ENCODE measurements around the gene DNAJC6.
A peak's percentile ranks its signal among the peaks of the same experiment; 100 is the strongest.

The DNAJC6 gene

GRCh38 chr1:65412256-65412983 is 103.1 kb downstream of the DNAJC6 start:
- DNase-seq = no peak

GRCh38 chr1:65412984-65413375 is 103.6 kb downstream of the DNAJC6 start:
- DNase-seq = no peak

DNA sequence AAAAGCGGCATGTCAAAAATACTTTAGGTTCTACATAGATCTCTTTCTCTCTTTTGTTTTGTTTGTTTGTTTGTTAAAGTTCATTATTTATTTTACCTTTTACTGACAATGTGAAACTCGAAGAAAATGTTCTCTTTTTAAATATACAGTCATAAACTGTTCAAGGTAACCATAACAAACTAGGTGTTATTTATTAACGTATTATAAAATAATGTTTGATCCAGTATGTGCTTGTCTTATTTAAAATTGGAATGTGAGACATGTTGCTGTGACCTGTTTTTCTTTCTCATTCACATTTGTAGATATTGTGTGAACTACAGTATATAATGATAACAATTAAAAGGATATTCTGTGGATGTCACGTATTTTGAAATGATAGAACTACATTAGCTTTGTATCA is 105.2 kb downstream of the DNAJC6 start:
- no peak for DNase-seq

DNA sequence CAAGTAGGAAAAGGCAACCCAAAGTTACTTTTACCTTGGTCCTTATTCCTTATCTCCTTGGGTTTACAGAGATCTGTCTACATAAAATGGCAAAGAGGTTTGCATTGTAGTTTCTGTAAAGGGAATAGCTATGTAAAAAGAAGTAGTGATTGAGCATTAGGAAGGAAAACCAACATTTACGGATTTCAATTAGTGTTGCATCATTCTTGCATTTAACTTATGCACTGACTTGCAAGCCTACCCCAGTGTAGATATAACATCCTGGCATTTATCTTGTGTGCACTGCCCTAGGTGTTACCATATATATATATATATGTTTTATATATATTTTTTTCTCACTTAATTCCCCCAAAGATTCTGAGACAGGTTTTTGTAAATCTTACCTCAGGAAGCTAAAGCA is 107.4 kb downstream of the DNAJC6 start:
- no peak for DNase-seq

DNA sequence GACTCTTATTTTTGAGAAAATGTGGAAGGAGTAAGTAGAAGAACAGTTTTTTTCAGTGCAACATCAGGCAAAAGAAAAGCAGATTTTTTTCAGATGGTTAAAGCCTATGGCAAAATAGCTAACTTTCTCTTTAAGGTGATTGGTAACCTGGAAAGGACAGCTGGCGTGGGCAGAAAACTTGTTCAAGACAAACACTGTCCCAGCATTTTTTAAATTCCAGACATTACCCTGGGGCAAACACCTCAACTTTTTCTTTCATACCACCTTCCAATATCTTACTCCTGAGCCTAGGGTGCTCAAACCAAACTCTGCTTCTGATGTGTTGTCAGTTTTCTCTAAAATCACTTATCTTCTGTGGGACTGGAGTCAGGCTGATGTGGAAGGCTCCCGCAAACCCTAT is 108.4 kb downstream of the DNAJC6 start:
- no peak for DNase-seq

GRCh38 chr1:65418522-65419185 is 109.3 kb downstream of the DNAJC6 start:
- DNase-seq = no peak

DNA sequence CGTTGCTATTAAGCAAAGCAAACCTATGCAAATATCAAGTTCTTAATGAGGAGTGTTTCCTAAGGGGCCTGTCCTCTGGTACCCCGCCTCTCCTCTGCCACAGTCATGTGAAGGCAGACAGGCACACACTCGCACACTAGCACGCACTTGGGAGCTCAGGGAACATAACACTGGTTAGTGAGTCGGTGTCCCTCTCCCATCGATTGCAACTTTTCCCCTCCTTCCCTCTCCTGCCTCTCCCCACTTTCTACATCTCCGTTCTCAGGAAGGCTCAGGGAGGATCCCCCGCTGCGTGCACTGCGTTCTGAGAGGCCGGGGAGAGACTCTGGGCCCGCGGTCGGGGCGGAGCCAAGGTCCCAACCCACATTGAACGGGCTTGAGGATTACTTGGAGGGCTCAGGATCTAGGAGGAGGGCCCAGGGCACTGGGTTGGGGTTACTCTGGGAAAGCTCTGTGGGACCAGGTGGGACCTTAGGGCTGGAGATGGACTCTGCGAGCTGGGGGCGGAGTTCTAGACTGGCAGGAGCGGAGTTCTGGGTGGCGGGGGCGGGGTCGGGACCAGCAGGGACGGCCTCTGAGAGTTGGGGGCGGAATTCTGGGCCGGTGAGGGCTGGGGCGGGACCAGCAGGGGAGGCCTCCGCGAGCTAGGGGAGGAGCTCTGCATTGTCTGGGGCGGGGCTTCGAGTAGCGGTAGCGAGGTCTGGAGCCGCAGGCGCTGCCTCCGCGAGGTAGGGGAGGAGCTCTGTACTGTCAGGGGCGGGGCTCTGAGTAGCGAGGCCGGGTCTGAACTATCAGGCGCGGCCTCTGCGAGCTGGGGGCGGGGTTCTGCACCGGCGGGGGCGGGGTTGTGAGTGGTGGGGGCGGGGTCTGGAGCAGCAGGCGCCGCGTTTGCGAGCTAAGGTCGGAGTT is 110.6 kb downstream of the DNAJC6 start:
- DNase-seq = peak; percentile 98

- DNase-seq = no peak
Measured at GRCh38 chr1:65420590-65421350, 111.4 kb downstream of the DNAJC6 start, which contains the start of the genes LEPR and LEPROT. LEPR (plus strand) TSS chr1:65420668; CDS start chr1:65565566, 144,898 bp downstream. LEPROT (plus strand) TSS chr1:65420668; CDS start chr1:65420725, 57 bp downstream.

GRCh38 chr1:65421351-65422025 is 112.1 kb downstream of the DNAJC6 start:
- DNase-seq = no peak

DNA sequence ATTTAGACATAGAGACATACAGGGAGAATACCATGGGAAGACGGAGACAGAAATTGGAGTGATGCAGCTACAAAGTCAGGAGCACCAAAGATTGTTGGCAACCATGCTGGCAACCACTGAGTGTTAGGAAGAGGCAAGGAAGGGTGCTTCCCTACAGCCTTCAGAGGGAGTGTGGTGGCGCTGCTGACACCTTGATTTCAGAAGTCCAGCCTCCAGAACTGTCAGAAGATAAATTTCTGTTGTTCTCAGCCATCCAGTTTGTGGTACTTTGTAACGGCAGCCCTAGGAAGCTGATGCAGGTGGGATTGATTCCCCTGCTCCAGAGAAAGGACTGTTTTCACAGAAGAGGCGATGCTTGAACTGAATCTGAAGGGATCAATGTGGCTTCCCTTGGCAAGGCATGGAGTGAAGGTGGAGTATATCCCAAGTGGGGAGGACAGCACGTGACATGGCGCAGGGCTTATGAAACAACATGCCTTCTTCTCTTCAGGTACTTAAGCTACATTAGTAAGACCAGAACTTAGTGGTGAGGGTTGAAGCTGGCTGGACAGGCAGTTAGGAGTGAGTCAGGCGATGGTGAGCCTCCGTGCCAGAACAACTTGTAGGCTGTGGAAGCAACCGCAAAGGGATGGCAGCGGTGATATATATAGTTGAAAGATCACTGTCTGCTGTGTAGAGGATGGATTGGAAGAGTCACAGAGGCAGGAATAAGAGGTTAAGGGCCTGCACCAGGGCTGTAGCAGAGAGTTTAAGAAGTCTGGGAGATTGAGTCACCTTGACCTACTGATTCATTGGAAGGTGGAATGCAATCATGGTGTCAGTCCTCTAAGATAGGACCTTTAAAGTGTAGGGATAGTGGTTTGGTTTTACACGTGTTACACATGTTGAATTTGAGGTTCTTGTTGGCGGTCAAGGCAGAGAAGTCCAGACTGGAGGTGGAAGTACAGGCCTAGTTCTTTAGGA is 113.2 kb downstream of the DNAJC6 start:
- no peak for DNase-seq

- no peak for DNase-seq
Measured at GRCh38 chr1:65423884-65424572, 114.7 kb downstream of the DNAJC6 start.

DNA sequence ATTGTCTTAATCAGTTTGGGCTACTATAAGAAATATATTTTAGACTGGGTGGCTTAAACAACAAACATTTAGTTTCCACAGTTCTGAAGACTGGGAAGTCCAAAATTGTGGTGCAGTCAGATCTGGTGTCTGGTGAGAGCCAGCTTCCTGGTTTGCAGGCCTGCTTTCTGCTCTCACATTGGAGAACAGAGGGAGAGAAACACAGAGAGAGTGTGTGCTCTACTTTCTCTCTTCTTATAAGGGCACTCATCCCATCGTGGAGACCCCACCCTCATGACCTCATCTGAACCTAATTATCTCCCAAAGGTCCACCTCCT is 115.2 kb downstream of the DNAJC6 start:
- DNase-seq = no peak

DNA sequence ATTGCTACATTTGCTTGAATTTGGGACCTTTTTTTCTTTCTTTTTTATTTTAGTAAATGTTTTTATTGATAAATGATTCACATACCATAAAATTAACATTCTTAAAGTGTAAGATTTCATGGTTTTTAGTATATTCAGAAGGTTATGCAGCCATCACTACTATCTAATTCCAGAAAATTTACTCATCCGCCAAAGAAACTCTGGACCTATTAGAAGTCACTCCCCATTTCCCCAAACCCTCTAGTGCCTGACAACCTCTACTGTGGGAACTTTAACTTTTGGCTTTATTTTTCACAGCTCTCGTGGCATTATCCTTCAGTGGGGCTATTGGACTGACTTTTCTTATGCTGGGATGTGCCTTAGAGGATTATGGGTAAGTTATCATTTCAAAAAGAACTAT is 115.7 kb downstream of the DNAJC6 start:
- DNase-seq = no peak

DNA sequence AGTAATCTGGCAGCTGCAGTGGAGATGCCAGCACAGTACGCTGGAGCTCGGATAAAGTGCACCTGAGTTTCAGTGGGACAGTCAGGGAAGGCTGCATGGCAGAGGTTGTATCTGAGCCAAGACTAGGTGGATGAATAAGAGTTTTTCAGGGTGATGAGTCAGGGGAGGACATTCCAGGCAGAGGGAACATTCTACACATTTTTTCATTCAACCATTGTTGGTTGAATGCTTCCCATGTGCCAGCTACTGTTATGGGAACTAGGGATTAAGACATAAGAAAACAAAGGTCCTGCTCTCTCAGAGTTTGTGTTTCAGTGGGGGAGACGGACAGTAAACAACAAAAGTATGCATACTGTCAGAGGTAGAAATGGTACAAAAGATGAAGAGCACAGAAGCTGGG is 116.4 kb downstream of the DNAJC6 start:
- DNase-seq = no peak

DNA sequence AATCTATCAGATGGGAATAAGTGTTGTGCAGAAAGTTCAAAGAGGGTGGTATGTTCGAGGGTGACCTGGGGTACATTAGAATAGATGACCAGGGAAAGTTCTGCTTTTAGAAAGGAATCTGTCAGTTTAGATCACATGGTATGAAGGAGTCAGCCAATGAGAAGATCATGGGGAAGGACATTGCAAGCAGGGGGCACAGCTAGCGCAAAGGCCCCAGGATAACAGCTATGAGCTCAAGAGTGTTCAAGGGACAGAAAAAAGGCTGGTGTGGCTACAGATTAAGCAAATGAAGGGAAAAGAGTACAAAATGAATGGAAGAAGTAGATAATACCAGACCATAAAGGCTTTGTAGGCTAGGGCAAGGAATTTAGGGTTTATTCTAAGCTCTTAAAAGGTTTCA is 119.7 kb downstream of the DNAJC6 start:
- DNase-seq = no peak

- DNase-seq = no peak
Measured at GRCh38 chr1:65429806-65430205, 120.5 kb downstream of the DNAJC6 start.

DNA sequence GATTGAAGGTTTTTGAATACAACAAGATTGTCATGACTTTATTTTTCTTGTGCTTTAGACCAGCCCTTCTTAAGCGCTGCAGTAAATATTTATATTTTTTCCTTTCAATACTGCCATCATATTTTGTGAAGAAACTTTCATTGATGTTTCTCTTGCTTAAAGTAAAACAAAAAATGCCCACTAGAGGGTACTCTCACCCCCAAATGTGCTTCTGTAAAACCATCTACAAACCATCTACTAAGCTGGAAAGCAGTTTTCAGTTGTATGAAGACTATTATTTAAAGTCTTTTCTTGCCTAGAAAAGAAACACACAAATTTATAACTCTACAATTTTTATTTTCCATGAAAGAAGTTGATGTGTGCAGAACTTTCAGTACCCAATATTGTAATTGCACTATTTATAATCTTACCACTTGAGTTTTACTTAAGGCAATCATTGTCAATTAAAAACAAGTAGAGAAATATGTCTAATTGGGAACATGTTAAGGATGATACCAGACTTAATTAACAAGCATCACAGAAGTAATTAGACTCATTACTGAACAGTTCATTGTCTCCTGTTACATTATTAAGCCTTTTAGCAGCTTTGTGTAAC is 121.9 kb downstream of the DNAJC6 start:
- no peak for DNase-seq

- DNase-seq = no peak
Measured at GRCh38 chr1:65432918-65433317, 123.6 kb downstream of the DNAJC6 start.

DNA sequence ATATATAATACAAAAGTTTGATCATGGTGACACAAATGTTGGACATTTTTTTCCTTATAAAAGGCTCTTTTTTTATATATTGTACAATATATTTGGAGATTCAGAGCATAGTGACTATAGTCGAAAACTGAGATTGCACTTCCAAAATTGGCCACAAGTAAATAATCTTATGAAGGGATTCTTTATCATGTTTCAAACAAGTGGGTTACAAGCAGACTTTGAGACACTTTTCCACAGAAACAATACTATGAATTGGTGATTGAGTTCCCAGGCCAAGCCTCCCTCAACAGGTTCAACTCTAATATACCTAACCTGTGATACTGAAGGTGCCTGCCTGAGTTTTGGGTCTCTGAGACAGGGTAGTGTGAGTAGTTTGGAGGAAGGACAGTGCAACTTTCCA is 124.9 kb downstream of the DNAJC6 start:
- DNase-seq = no peak

- no peak for DNase-seq
Measured at GRCh38 chr1:65434760-65435159, 125.4 kb downstream of the DNAJC6 start.
